ENCODE data around the gene PHLPP1. TPM values are rescaled to one million over a fixed set of nuclear protein-coding genes. Genes with fewer than 3 reads are reported as not detected.

PHLPP1 gene
- polyA plus RNA-seq, 2 of the 4 experiments (the other 2 are of a cell fraction) = 6.5 to 12.1 TPM

- no peak for FAIRE-seq
- no peak for TF ChIP-seq RNF2 (IDR thresholded peaks at IDR 0.05; ENCODE audit: borderline replicate concordance, low read depth)
- no peak for TF ChIP-seq JUNB (IDR thresholded peaks at IDR 0.05)
- no peak for TF ChIP-seq E2F6 (IDR thresholded peaks at IDR 0.05; ENCODE audit: borderline replicate concordance, low read depth)
- TF ChIP-seq ZNF302 (CRISPR knock-in tag; IDR thresholded peaks at IDR 0.05) = no peak
- no peak for TF ChIP-seq ATOH8 (CRISPR knock-in tag; IDR thresholded peaks at IDR 0.05; ENCODE audit: low read depth)
- no peak for TF ChIP-seq GATA3 (IDR thresholded peaks at IDR 0.05; ENCODE audit: borderline replicate concordance)
- no peak for TF ChIP-seq CEBPB (IDR thresholded peaks at IDR 0.05)
- no peak for TF ChIP-seq NFE2L2 (conservative IDR thresholded peaks at IDR 0.05; ENCODE audit: low read length)
- no peak for TF ChIP-seq CHD2 (IDR thresholded peaks at IDR 0.05; ENCODE audit: low read length, partially characterized antibody)
- no peak for TF ChIP-seq ZSCAN20 (CRISPR knock-in tag; IDR thresholded peaks at IDR 0.05)
- no peak for TF ChIP-seq MAZ (IDR thresholded peaks at IDR 0.05; ENCODE audit: borderline replicate concordance, low read depth, low read length)
- TF ChIP-seq SREBF2 (IDR thresholded peaks at IDR 0.05) = no peak
- no peak for TF ChIP-seq USF2 (IDR thresholded peaks at IDR 0.05)
- no peak for TF ChIP-seq CBX2 (IDR thresholded peaks at IDR 0.05; ENCODE audit: borderline replicate concordance, low read depth)
- TF ChIP-seq NPAS2 (CRISPR knock-in tag; IDR thresholded peaks at IDR 0.05; ENCODE audit: borderline replicate concordance) = no peak
- no peak for TF ChIP-seq FOSL2 (IDR thresholded peaks at IDR 0.05)
- no peak for TF ChIP-seq FOSL2 (CRISPR knock-in tag; IDR thresholded peaks at IDR 0.05)
- no peak for TF ChIP-seq HOXB13 (CRISPR knock-in tag; IDR thresholded peaks at IDR 0.05; ENCODE audit: low read depth)
- TF ChIP-seq RFX5 (IDR thresholded peaks at IDR 0.05) = no peak
- TF ChIP-seq SMC3 (IDR thresholded peaks at IDR 0.05) = no peak
- no peak for TF ChIP-seq HDAC2 (IDR thresholded peaks at IDR 0.05)
- CTCF ChIA-PET = no interaction called here
- 87% methylated on average over 7 of the region's 7 CpGs for WGBS (ENCODE audit: missing lambda C conversion rate)
- no peak for ATAC-seq
- no peaks in the 10 kb centered on the region; the same call in 2 of the 3 replicates for H3K4me1 ChIP-seq
- no peak overlapping the region for H3K27ac ChIP-seq
- no peaks in the 10 kb centered on the region for H3K9me3 ChIP-seq
- POLR2A ChIA-PET = no interaction called here
- H3K4me3 ChIP-seq = no peak overlapping the region
- H3K4me2 ChIP-seq = no peak overlapping the region
- DNase-seq (ENCODE audit: low read depth in 1 of 2, low spot score in 1 of 2) = no peak
Measured at GRCh38 chr18:62856294-62856693, 141.0 kb downstream of the PHLPP1 start.

- CTCF ChIA-PET = no interaction called here
- no peak overlapping the region for H3K4me2 ChIP-seq
- no peaks in the 10 kb centered on the region for H3K9me3 ChIP-seq
- WGBS (ENCODE audit: missing lambda C conversion rate) = 69% methylated on average over 2 of the region's 2 CpGs
- ATAC-seq (no peak), DNase-seq (ENCODE audit: low read depth in 1 of 2, low spot score in 1 of 2) (no peak), FAIRE-seq (no peak)
- POLR2A ChIA-PET = no interaction called here
- H3K4me3 ChIP-seq = no peak overlapping the region
- H3K4me1 ChIP-seq = no peaks in the 10 kb centered on the region
- no peak overlapping the region for H3K27ac ChIP-seq
- TF ChIP-seq CTCF (IDR thresholded peaks at IDR 0.05) (no peak), POLR2A (IDR thresholded peaks at IDR 0.05; ENCODE audit: low read length) (no peak), ELK1 (IDR thresholded peaks at IDR 0.05; ENCODE audit: low read depth, low read length) (no peak), HMGXB4 (CRISPR knock-in tag; IDR thresholded peaks at IDR 0.05; ENCODE audit: borderline replicate concordance) (no peak), HOXA7 (CRISPR knock-in tag; IDR thresholded peaks at IDR 0.05) (no peak), MYC (IDR thresholded peaks at IDR 0.05; ENCODE audit: borderline replicate concordance, low read length) (no peak), TP53 (CRISPR knock-in tag; IDR thresholded peaks at IDR 0.05) (no peak), ZC3H11A (IDR thresholded peaks at IDR 0.05) (no peak), KDM5A (IDR thresholded peaks at IDR 0.05) (no peak), CBX2 (IDR thresholded peaks at IDR 0.05; ENCODE audit: borderline replicate concordance, low read depth) (no peak), ATOH8 (CRISPR knock-in tag; IDR thresholded peaks at IDR 0.05; ENCODE audit: low read depth) (no peak), ZNF302 (CRISPR knock-in tag; IDR thresholded peaks at IDR 0.05) (no peak), EHF (CRISPR knock-in tag; IDR thresholded peaks at IDR 0.05) (no peak), MAFK (IDR thresholded peaks at IDR 0.05; ENCODE audit: partially characterized antibody) (no peak), CEBPB (IDR thresholded peaks at IDR 0.05) (no peak)
Measured at GRCh38 chr18:62857263-62857976, 142.1 kb downstream of the PHLPP1 start.
